Muscle of back (tissue), 11 donors: ENCODE data around the gene CHN1. TPM values are rescaled to one million over a fixed set of nuclear protein-coding genes. Genes with fewer than 3 reads are reported as not detected.

Experiments
- DNase-seq, 3 donors: peaks; one replicate each; pipeline versions ENCODE4 v3.0.0 to v3.0.0-alpha.2; 2013
- polyA plus RNA-seq, 10 donors: library from polyadenylated mRNA; unstranded; fragments of 120-200 nt; gene quantifications; one replicate each; pipeline ENCODE4 v1.2.1, GENCODE V29; 2013; ENCODE audit not compliant: insufficient read length in 10 of 10

CHN1 gene
- polyA plus RNA-seq, 10 donors = 11.3 to 18.9 (median 15.6) TPM

DNA sequence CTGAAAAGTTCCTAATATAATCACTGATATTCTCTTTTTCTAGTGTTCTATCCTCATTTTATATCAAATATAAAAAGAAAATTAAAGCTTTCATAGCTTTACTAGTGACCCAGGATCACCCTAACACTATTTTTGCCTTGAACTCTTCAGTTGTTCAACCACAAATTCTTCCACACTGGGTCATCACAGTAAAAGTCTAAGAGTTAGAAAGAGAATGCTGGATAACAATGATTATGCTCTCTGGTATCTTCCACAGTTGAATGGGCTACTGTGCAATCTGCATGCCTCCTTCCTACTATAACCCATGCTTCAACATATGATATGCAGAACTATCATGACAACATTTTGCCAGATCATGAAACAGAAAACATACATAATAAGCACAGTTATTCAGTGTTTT lies 32.3 kb downstream of the CHN1 start:
- peak in 1 of 3 donors; percentile 53 for DNase-seq

- peak in 1 of 3 donors; percentile 67 for DNase-seq
These were observed 33.1 kb downstream of the CHN1 start for GRCh38 chr2:174971868-174972781.

- no peak for DNase-seq
These were observed 35.1 kb downstream of the CHN1 start for GRCh38 chr2:174970092-174970491.

GRCh38 chr2:174969091-174969734 lies 36.0 kb downstream of the CHN1 start:
- no peak for DNase-seq

GRCh38 chr2:174967691-174968260 lies 37.4 kb downstream of the CHN1 start:
- DNase-seq = peak; percentile 74 to 91 (median 85)

DNA sequence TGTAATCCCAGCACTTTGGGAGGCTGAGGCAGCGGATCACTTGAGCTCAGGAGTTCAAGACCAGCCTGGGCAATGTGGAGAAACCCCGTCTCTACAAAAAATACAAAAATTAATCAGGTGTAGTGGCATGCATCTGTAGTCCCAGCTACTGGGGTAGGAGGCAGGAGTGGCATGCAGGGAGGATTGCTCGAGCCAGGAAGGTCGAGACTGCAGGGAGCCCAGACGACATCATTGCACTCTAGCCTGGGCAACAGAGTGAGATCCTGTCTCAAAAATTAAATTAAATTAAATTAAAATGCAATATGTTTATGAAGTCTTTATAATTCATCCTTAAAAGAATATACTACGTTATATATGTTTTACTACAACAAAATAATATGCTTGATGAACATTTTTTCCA lies 38.1 kb downstream of the CHN1 start:
- DNase-seq = no peak

DNA sequence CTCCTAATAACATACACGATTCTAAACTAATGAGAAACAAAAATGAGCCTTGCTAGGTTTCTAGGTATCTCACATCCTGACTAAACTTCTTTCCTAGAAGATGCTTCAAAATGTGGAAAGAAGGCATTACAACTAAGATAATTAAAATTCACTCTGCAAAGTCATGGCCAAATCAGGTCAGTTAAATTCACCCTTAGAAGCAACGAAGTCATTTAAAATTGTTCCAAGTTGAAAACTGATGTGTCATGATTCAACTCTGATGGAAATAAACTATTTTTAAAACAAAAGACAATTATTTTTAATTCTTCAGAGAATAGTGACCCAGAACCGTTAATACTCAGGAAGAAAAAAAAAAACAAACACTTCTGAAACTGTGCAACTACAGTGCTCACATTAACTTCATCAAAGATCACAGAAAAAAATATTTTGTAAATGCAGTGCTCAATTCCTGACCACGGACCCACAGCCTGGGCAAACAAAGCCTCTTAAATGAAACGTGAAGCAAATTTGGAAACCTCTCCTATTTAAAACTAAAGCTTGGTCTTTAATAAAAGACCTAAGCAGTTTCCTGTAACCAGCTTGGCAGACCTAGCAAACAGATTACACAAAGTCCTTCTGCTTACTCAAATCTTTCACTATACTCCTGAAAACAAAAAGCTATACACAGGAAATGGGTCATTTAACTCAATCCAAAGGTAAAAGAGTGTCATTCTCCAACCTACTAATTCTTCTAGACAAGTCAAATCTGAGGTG lies 39.0 kb downstream of the CHN1 start:
- peak; percentile 19 to 61 (median 39) for DNase-seq

GRCh38 chr2:174965551-174965950 lies 39.6 kb downstream of the CHN1 start:
- DNase-seq = no peak

- DNase-seq = no peak
These were observed 40.8 kb downstream of the CHN1 start for GRCh38 chr2:174964404-174964803.

GRCh38 chr2:174963437-174964400 lies 41.5 kb downstream of the CHN1 start:
- DNase-seq = no peak

- DNase-seq = peak in 1 of 3 donors; percentile 14
These were observed 45.4 kb downstream of the CHN1 start for GRCh38 chr2:174959787-174960186.

DNA sequence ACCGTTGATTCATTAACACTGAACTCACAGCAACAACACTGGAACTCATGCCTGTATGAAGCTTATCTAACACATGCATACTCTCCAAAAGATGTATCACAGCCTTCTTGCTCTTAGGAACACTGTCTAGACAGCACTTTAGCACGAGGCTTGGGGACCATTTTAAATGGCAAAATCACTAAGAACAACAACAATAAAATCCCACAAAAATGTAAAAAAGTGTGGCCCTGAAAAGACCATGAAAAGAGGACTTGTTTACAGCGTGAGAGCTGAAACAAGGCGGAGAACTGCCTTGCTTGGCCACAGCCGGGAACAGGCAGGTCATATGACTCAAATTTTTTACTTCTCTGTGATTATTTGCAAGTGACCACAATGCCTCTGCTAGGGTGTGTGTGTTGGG lies 48.1 kb downstream of the CHN1 start:
- no peak for DNase-seq

GRCh38 chr2:174952607-174953006 lies 52.6 kb downstream of the CHN1 start:
- DNase-seq = peak in 2 of 3 donors; percentile 7 to 35

DNA sequence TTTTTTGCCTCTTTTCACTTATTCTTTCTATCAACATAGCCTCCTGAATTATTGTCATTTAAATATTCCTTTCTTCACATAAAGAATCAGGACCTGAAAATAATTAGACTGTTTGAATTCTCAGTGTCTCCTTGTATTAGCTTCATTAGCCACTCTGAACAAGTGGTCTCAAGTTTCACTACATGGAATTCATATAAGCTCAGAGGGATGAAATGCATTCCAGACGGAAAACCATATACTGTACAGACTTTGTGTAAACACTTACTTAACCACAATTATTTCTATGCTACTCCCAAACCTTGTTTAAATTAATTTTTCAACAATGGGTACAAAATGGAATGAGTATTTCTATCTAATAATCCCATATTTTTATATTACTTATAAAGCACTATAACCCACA lies 53.4 kb downstream of the CHN1 start:
- peak in 2 of 3 donors; percentile 30 to 76 for DNase-seq

DNA sequence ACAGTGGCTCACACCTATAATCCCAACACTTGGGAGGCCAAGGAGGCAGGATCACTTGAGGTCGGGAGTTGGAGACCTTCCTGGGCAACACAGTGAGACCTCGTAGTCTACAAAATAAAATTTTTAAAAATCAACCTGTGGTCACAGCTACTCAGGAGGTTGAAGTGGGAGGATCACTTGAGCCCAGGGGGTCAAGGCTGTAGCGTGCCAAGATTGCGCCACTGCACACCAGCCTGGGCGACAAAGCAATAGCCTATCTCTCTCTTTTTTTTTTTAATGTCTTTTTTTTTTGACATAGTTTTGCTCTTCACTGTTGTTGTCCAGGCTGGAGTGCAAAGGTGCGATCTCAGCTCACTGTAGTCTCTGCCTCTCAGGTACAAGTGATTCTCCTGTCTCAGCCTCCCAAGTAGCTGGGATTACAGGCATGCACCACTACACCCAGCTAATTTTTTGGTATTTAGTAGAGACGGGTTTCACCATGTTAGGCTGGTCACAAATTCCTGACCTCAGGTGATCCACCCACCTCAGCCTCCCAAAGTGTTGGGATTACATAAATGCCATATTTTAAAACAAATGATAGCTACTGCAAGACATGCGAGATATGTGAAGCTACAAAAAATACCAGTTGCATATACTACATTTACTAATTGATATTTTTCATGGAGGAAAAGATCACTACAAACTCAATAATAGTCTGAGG lies 55.0 kb downstream of the CHN1 start:
- no peak for DNase-seq

DNA sequence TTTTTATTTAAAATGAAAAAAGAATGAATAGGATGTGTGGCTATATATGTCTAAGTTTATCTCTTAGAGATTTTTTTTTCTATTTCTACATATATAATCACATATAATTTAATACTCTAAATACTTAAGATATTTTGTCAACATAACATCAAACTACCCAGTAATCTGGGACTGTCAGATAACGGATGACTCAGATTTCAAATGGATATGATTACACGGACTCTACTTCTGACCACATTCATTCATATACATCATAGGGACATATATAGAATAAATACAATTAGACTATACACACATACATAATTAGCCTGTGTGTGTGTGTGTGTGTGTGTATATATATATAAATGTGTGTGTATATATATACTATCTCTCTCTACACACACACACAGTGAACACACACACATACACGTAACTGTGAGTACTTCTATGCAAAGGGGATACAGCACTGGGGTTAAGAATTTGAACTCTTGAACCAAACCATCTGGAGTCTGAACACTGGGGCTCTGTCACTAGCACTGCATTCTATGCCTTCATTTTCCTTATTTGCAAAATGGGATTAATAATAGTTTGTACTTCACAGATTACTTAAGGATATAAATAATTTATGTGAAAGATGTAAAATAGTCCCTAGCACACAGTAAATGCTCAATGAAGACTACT lies 59.5 kb downstream of the CHN1 start:
- DNase-seq = no peak

DNA sequence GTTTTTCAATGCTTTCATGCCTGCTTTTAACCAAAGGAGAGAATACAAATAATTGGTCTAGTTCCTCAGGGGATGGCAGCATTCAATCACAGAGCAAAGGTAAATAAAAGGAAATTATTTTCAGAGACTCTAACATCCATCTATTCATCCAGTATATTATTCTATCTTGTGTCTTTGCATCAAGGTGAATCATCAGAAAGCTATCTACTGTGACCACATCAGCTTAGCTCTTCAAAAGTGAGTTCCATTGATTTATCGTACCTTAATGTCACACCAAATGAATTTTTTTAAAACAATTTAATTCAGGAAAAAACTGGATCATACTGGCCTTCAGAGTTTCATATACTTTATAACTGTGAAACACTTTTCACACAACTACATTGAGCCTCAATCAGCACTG lies 66.1 kb downstream of the CHN1 start:
- DNase-seq = peak in 1 of 3 donors; percentile 38

- peak in 1 of 3 donors; percentile 53 for DNase-seq
These were observed 73.5 kb downstream of the CHN1 start for GRCh38 chr2:174931724-174932123.

DNA sequence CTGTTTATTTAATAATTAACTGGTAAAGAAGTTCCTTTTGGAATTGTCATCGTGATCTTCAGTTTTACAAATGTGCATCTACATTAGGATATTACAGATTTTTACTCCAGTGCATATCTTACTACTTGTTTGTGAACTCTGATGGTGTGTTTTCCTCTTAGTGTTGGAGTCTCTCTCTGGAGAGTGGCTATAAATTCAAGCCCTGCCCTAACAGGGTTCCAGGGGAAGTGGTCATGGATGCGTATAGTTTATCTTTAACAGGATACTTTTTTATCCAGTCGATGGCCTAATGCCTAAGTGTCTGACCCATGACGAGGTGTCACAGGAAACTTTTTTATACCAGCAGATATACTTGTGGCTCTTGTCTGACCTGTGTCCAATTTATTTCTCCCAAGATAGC lies 75.4 kb downstream of the CHN1 start:
- DNase-seq = no peak
